Natural killer cell (primary cell): ENCODE measurements around the gene JARID2. TPM values are rescaled to one million over a fixed set of nuclear protein-coding genes. Genes with fewer than 3 reads are reported as not detected.

Experiments used
- ATAC-seq, 3 donors: fragments of 150-1000 bp in 2 of 3; fragments of 200-7000 bp in 1 of 3; cut with Tn5 transposase; 1 replicate in 1 of 3; 2 replicates in 2 of 3; pipeline ENCODE4 v1.10.0; 2021; ENCODE audit warnings: mild to moderate bottlenecking in 2 of 3, moderate library complexity in 2 of 3
- DNase-seq, 2 donors: peaks; one replicate each; pipeline versions ENCODE4 v3.0.0 to v3.0.0-alpha.2; 2013 to 2021; ENCODE audit warnings: mixed read lengths in 1 of 2
- H3K27ac ChIP-seq: one replicate; pipeline ENCODE4 v1.5.1; 2013; ENCODE audit warnings: mild to moderate bottlenecking, low read length
- H3K27me3 ChIP-seq: one replicate; pipeline ENCODE4 v1.6.1; 2013; ENCODE audit warnings: low read length; ENCODE audit not compliant: control insufficient read depth, insufficient read depth
- H3K36me3 ChIP-seq: one replicate; pipeline ENCODE4 v1.6.1; 2013; ENCODE audit warnings: low read length; ENCODE audit not compliant: control insufficient read depth, insufficient read depth
- H3K4me1 ChIP-seq: one replicate; pipeline ENCODE4 v1.6.1; 2013; ENCODE audit warnings: low read length; ENCODE audit not compliant: control insufficient read depth, insufficient read depth
- H3K4me3 ChIP-seq: one replicate; pipeline ENCODE4 v1.5.1; 2013; ENCODE audit warnings: low read length
- H3K9me3 ChIP-seq: one replicate; pipeline ENCODE4 v1.6.1; 2013; ENCODE audit warnings: low read length; ENCODE audit not compliant: control insufficient read depth, insufficient read depth
- H3K27ac Mint-ChIP-seq, 2 donors: one replicate each; pipeline ENCODE4 v1.8.0; 2022; ENCODE audit warnings: mild to moderate bottlenecking in 2 of 2, mixed read lengths in 2 of 2, moderate library complexity in 1 of 2
- H3K27me3 Mint-ChIP-seq, 2 donors: one replicate each; pipeline ENCODE4 v1.8.0; 2022; ENCODE audit warnings: low read depth in 2 of 2, mixed read lengths in 2 of 2
- H3K36me3 Mint-ChIP-seq: one replicate; pipeline ENCODE4 v1.8.0; 2022; ENCODE audit warnings: mixed read lengths
- H3K4me1 Mint-ChIP-seq, 2 donors: one replicate each; pipeline ENCODE4 v1.8.0; 2022; ENCODE audit warnings: mixed read lengths in 2 of 2
- H3K4me3 Mint-ChIP-seq: one replicate; pipeline ENCODE4 v1.8.0; 2022; ENCODE audit warnings: mild to moderate bottlenecking, moderate library complexity, mixed read lengths
- H3K9me3 Mint-ChIP-seq, 2 donors: one replicate each; pipeline ENCODE4 v1.8.0; 2022; ENCODE audit warnings: mixed read lengths in 2 of 2
- CTCF ChIP-seq: fragments of 200-600 bp; IDR thresholded peaks from one replicate; pipeline ENCODE4 v1.8.0; 2022; ENCODE audit warnings: antibody characterized with exemption
- WGBS: methylation state at CpG from one replicate; pipeline ENCODE4 v1.1.7; 2013; ENCODE audit warnings: missing lambda C conversion rate; ENCODE audit not compliant: insufficient coverage; 5-methylcytosine and 5-hydroxymethylcytosine counted together
- intact Hi-C: fragments of 100-400 bp; cut with micrococcal nuclease; formaldehyde crosslinking; loops from one replicate; pipeline ENCODE4 v1.14.2; 2022
- total RNA-seq, 4 donors: library from RNA; stranded (reverse); fragments of 120-200 nt in 1 of 4; gene quantifications; one replicate each; pipeline versions ENCODE4 v1.2.3 to v1.2.4, GENCODE V29; 2013 to 2022

JARID2 gene
- total RNA-seq, 3 donors from 2014 or later (not counting 1 experiment from before 2014, with no cell fraction given) = 49.9 to 60.9 (median 60.5) TPM

- no peak for DNase-seq
- H3K9me3 ChIP-seq = no peaks in the 10 kb centered on the region
- no peaks in the 10 kb centered on the region for H3K27me3 ChIP-seq
- peaks cover 47% of the 10 kb centered on the region in 2 donors for H3K4me1 Mint-ChIP-seq
- H3K36me3 Mint-ChIP-seq = no peaks in the 10 kb centered on the region
- peak in 1 of 3 donors; percentile 23 for ATAC-seq
- H3K9me3 Mint-ChIP-seq = no peaks in the 10 kb centered on the region
- no peak overlapping the region for H3K4me3 Mint-ChIP-seq
- no peak for TF ChIP-seq CTCF
- H3K4me3 ChIP-seq = no peak overlapping the region
- no peaks in the 10 kb centered on the region for H3K27me3 Mint-ChIP-seq
- WGBS = 77% methylated on average over 11 of the region's 11 CpGs
- H3K27ac Mint-ChIP-seq = peak overlapping the region in 1 of 2 donors; percentile 73
- no peak overlapping the region for H3K27ac ChIP-seq
- no peaks in the 10 kb centered on the region for H3K36me3 ChIP-seq
- intact Hi-C loops = no loop called here
- H3K4me1 ChIP-seq = peaks cover 41% of the 10 kb centered on the region
Measured at GRCh38 chr6:15359335-15359862, 113.5 kb downstream of the JARID2 start.

GRCh38 chr6:15360300-15360699 lies 114.4 kb downstream of the JARID2 start:
- no peaks in the 10 kb centered on the region for H3K36me3 ChIP-seq
- Mint-ChIP-seq H3K4me1 (peaks cover 44 to 45% of the 10 kb centered on the region in 2 donors), H3K9me3 (no peaks in the 10 kb centered on the region), H3K36me3 (no peaks in the 10 kb centered on the region), H3K27me3 (no peaks in the 10 kb centered on the region), H3K27ac (peak overlapping the region in 1 of 2 donors; percentile 17), H3K4me3 (no peak overlapping the region)
- H3K4me1 ChIP-seq = peaks cover 45% of the 10 kb centered on the region
- no peak for TF ChIP-seq CTCF
- H3K4me3 ChIP-seq = no peak overlapping the region
- H3K9me3 ChIP-seq = no peaks in the 10 kb centered on the region
- H3K27ac ChIP-seq = no peak overlapping the region
- DNase-seq = no peak
- no peaks in the 10 kb centered on the region for H3K27me3 ChIP-seq
- intact Hi-C loops = loop anchor here (5.0 kb wide), 1 partner anchor 63 kb away; no protein-coding TSS in a partner anchor
- WGBS = 92% methylated on average over 8 of the region's 9 CpGs
- no peak for ATAC-seq

- no peaks in the 10 kb centered on the region for H3K9me3 Mint-ChIP-seq
- H3K27ac Mint-ChIP-seq = no peak overlapping the region
- no peak overlapping the region for H3K4me3 Mint-ChIP-seq
- no peak for DNase-seq
- peaks cover 46% of the 10 kb centered on the region in 2 donors for H3K4me1 Mint-ChIP-seq
- Histone ChIP-seq H3K27me3 (no peaks in the 10 kb centered on the region), H3K4me3 (no peak overlapping the region), H3K9me3 (no peaks in the 10 kb centered on the region), H3K27ac (no peak overlapping the region), H3K4me1 (peaks cover 41% of the 10 kb centered on the region), H3K36me3 (no peaks in the 10 kb centered on the region)
- intact Hi-C loops = loop anchor here (5.0 kb wide), 1 partner anchor 64 kb away; no protein-coding TSS in a partner anchor
- TF ChIP-seq CTCF = no peak
- WGBS = 79% methylated on average over 2 of the region's 3 CpGs
- no peaks in the 10 kb centered on the region for H3K27me3 Mint-ChIP-seq
- no peaks in the 10 kb centered on the region for H3K36me3 Mint-ChIP-seq
- ATAC-seq = no peak
Measured at GRCh38 chr6:15361197-15361596, 115.3 kb downstream of the JARID2 start.
